Activated CD4-positive, CD25-positive, alpha-beta regulatory T cell treated with anti-CD3 and anti-CD28 coated beads, Interleukin-2, amount 50 U/mL, for 16 hours (primary cell): ENCODE measurements around the gene SDK1.

Experiments
- DNase-seq: peaks from one replicate; pipeline ENCODE4 v3.0.0-alpha.2; 2020; ENCODE audit warnings: low read depth, low spot score

SDK1 gene

DNA sequence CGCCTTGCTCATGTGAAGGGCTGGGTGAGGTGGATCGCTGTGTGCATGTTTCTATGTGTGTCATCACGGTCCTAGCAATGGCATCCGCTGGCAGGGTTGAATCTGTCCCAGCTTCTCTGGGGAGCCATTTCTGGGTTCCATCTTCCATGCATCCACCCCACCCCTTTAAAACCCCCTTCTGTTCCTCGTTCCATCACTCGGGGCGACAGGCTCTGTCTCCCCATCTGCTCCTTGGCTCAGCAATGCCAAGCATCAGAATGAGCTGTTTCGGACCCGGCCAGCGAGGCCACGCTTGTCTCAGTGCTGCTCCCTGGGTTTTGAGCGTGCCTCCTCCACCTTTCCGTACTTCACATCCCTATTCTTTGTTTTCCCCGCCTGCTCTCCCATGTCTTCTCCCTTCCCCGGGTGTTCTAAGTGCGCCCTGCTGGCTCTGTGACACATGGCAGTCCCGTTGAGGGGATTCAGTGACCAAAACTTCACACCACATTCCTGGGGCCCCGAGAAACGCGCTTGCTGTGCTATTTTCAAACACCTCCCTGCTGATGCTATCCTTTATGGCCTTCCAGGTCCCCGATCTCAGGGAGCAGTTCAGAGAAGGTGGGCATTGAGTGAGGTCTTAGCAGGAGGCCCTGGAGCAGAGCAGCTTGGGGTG, 827.0 kb downstream of the SDK1 start:
- DNase-seq: no peak

DNA sequence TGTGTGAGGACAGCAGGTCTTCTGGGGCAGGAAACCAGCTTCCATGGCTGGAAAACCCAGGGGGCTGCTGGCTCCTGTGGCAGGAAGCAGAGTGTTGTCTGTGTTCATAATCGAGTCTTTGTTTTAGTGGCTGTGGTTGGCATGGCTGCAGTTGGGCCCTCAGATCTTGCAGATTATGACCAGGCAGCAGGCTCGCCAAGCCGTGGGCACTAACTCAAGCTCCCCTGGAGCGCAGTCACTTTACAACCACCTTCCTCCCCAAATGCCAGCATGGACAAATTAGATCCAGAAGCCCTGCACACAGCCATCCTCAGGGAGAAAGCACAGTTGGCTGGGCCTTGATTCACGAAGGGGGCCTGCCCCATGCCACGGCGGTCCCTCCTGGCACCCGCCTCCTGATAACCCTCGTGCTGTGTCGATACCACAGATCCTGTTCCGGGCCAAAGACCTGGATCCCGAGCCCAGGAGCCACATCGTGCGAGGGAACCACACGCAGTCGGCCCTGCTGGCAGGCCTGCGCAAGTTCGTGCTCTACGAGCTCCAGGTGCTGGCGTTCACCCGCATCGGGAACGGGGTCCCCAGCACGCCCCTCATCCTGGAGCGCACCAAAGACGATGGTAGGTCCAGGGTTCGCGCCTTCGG, 828.5 kb downstream of the SDK1 start:
- no peak for DNase-seq

DNA sequence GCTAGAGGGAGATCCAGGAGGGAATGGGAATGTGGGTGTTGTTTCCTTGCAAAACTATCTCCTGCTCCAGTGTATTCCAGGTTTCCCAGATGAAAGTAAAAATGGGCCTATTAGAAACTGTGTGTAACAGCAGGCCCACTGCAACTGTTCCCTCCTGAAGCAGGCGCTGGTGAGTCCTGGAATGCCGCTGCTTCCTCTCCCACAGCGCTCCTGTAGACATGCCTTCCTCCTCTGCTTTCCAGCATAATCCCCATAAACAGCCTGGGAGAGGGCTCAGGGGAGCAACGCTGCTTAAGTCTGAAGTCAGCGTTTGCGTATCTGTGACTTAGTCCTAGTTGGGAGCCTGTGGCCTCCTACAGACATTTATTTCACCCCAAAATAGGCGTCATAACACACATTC, 830.0 kb downstream of the SDK1 start:
- no peak for DNase-seq

DNA sequence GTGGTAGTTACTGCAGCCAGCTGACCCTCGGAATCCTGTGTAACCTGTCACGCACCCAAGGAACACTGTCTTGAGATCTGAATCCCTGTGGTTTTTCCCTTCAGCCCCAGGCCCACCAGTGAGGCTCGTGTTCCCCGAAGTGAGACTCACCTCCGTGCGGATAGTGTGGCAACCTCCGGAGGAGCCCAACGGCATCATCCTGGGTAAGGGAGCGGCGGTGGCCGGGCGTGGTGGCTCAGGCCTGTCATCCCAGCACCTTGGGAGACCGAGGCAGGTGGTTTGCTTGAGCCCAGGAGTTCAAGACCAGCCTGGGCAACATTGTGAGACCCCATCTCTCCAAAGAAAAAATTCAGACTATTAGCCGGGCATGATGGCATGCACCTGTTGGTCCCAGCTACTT, 831.2 kb downstream of the SDK1 start:
- DNase-seq: no peak

DNA sequence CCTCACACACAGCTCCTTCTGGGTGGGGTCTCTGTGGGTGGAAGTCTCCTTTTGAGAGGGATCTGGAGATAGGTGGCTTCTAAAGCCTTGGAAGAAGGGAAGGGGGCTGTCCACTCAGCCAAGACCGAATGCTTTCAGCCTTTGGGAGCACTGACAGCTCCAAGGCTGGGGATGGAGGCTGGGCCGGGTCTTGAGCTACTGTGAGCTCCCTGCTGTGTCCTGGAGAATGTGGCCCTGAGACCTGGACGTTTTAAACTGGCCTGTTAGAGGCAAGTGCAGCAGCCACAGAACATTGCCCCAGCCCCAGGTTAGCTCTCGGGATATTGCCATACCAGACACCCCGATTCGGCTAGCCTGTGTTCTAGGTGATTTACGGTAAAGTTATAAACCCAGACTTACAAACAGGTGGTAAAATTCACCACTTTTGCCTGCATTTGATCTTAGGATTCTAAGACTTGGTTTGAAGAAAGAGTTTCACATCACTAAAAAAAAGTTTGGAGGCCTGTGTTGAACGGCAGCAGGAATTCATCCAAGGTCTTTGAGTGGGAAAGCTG, 832.5 kb downstream of the SDK1 start:
- DNase-seq: no peak

DNA sequence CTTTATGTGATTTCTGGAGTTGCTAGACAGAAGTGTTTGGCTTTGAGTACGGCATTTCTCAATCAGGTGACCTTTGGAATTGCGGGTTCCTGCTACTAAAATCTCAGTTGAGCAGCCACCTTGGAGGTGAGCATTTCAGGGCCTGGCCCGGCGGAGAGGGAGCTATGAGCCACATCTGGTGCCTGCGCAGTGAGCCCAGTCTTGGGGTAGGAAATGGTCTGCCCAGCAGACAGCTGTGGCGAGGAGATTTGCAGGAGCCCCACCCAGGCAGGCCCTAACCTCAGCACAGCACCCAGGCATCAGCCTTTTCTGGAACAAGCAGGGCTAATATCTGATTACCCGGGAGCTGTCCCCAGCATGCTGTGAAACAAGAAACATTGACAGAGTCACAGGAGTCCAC, 833.2 kb downstream of the SDK1 start:
- DNase-seq: no peak

DNA sequence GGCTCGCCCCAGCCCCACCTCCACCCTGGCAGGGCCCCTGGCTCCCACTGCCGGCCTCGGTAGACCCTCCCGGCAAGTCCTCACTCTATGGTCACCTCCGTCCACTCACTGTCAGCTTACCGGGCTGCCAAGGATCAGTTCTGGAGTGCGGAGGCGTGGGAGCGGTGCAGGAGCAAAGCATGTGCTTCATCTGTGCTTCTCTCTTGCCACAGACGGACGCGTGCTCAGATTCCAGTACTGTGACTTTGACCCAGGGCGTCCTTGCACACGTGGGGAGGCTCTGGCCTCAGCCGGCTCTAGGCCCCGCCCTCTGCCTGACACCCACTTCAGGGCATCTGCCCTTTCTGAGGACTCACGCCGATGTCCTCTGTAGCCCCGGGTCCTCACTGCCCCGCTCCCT, 833.6 kb downstream of the SDK1 start:
- no peak for DNase-seq

DNA sequence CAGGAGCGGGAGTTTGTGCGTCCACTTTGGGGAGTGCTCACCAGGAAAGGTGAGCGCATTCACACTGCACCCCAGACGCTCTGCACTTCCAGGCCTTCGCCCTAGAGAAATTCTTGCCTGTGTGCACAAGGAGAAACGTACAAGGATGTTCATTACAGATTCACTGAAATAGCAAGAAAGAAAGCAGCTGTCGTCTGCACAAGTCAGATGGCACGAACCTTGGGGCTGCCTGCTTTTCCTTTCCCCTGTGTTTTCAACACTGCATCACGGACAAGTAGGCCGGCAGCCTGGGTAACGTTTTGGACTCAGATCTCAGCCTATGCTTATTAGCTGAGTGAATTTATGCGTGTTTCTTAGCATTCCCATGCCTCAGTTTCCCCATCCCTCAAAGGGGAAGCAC, 834.2 kb downstream of the SDK1 start:
- DNase-seq: no peak

DNA sequence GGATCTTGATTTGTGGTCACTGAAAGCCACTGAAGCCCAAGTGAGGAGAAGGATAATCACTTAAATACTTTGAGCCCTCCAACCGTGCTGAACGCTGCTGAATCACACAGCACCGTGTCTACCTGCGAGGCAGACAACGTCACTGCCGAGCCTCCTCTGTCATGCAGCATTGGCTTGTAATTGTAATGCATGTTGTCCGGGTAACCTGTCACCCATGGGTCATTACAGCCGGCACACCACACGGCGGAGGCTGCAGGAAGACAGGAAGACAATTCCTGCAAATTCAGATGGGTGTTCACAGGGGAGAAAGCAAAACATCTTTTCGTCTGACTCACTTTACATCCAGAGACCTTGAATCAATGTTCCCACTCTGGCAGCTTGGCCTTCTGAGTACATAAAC, 835.0 kb downstream of the SDK1 start:
- no peak for DNase-seq

DNA sequence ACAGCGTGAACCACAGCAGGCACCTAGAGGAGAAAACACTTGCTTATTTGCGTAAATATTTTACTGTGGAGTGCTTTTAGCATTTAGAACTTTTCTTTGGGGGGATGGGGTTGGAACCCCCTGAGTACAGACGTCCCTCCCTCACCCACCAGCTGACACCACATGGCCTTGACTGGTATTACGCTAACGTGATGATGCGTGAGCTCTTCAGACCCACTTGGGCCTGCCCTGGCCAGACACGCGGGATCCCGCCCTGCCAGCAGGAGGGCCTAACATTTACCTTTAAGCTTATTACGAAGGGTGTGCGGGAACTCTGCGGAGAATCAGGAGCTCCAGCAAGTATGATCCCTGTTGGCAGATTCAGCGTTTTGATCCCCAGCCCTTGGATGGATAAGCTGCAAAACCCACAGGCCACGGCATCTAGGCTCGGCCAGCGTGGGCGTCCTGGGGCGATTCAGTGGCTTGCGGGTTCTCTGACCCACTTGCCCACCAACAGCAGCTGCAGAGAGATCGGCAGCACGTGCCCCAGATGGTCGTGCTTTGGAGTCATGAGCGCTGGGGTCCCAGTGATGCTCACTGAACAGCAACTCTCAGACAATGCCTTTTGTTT, 835.6 kb downstream of the SDK1 start:
- DNase-seq: no peak

DNA sequence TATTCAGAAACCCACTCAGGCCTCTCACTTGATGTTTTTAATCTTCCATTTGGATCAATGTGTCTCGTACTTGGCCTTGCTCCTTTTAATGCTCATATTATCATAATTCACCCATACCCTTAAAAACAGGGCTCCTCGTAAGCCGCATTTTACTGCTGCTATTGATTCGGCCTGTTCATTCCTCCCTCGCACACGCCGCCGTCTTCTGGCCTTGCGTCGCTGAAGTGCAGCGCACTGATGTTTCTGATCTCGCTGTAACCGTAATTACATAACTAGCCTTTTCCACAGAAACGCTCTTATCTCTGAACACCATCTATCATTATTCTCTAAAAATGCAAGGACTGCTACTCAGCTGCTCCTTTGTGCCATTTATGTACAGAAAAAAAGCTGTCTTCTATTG, 836.5 kb downstream of the SDK1 start:
- DNase-seq: no peak

DNA sequence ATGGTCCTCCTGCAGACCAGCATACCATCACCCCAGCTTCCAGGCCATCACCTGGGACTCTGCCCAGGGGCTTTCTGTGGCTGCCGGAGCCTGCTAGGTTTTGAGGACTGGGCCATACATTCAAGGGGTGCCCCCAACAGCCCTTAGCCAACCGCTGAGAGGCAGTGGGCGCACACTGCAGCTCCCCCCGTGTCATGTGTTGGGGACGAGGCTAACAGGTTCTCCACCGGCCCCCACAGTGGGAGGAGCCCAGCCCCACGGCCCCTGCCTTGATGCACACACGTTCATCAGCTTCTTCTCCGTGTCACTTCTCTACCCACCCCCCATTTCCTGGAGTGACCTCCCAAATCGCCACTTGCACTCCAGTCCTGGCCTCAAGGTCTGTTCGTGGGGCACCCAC, 837.8 kb downstream of the SDK1 start:
- no peak for DNase-seq

DNA sequence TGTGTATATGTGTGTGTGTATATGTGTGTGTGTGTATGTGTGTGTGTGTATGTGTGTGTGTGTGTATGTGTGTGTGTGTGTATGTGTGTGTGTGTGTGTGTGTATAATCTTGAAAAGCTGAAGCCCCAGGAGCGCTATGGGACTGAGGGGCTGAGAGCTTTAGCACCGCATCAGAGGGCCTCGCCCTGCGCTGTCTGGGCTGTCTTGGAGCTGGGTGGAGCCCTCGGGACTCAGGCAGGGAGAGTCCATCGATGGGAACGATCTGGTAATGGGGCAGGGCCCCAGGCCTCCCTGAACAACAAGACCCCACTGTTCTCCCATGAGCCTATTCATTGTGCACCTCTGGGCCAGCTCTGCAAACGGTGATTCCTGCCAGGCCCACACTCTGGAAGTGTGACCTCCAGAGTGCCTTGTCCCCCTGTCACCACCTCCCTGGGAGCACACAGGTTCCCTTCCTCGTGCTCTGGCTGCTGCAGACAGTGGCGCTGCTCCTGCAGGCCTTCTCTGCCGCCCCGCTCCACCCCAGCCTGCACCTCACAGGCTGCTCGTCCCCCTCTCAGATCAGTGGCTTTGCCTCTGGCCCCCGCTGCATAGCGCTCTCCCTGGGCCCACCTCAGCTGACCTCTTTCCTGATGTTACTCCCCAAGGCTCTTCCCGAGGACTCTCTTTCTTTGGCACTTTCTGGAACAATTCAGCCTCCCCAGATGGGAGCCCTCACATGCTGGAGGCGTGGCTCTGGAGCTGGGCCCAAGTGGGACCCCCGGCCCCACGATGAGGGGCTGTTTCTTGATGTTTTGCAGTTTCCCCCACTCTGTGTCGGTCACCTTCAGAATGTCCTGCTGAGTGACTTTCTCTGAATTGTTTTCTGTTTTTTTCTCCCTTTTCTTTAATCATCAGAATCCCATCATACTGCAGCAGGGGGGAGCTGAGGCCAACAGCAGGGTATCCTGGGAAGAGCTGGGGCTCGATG, 838.9 kb downstream of the SDK1 start:
- DNase-seq: no peak

DNA sequence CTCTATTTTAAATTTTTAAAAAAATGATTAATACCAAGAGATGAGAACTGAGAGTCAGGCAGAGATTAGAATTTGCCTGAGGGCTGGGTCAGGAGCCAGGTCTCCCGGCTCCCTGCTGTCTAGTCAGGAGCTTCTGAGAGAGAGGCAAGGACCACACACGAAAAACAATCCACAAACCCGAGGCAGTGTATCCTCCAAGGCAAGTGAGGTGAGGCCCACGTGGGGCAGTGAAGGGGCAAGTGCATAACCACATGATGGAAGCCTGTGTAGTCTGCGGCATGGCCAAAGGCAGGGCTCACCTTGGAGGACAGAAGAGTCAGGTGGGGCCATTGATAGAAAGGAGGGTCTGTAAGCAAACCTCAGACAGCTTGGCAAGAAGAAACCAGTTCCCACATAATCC, 839.9 kb downstream of the SDK1 start:
- no peak for DNase-seq

DNA sequence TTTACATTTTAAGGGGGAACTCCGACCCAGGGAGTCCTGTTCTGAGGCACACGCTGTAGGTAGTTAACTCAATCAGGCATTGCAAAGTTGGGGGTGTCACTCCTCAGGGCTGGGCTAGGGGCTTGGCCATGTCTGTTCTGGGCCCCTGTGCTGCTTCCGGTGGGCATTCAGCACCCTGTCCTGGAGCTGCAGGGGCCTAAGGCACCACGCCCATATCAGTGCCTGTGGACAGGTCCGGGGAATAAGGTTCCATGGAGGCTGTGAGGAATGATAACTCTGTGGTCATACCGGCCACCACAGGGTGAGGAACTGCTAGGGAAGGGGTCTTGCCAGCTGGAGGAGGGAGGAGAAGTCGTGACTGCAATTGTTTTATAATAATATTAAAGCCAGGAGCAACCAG, 842.0 kb downstream of the SDK1 start:
- DNase-seq: no peak

DNA sequence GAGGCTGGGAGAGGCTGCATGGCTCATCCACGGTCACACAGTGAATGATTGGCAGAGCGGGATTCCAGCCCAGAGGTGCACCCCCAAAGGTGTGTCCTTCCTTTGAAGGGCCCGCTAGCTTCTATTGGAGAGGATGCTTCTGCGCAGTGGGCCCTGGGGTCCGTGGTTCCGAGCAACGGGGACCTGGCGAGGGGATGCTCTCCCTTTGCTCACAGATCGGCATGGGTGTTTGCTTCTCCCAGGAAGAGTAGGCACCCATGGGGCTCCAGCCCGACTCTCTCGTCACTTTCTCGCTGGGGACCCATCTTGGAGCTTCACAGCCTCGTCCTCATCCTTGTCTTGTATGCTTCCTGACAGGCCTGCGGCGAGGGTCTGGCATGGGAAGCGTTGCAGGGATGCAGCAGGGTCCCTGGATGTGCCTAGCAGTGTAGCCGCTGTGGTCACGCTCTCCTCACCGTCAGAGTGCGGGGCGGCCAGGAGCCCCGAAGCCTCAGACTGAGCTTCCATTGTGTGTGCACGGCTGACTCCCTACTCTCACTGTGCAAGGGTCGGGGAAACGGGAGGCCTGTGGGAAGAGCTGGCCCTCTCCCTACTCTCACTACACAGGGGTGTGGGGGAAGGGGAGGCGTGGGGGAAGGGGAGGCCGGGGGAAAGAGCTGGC, 842.6 kb downstream of the SDK1 start:
- DNase-seq: no peak

DNA sequence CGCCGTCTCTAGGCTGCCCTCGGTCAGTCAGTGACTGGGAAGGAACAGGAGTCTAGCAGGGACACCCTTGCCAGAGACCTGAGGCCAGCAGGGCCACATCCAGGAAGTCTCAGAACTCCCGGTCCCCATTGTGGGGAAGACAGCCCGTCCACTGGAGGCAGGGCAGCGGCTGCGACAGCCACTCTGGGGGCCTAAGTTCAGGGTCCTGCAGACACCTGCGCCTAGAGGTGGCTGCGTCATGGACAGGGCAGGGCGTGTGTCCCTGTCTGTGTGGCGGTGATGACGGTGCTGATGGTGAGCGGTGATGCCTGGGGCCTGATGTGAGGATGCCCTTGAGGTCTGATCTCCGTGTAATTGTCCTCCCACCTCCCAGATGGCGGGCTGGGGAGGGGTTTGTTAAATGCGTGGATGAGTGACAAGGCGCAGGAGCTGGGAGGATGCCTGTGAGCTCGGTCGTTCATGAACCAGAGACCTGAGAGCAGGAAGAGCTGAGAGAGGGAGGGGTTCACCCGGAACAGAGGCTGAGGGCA, 843.2 kb downstream of the SDK1 start:
- no peak for DNase-seq

DNA sequence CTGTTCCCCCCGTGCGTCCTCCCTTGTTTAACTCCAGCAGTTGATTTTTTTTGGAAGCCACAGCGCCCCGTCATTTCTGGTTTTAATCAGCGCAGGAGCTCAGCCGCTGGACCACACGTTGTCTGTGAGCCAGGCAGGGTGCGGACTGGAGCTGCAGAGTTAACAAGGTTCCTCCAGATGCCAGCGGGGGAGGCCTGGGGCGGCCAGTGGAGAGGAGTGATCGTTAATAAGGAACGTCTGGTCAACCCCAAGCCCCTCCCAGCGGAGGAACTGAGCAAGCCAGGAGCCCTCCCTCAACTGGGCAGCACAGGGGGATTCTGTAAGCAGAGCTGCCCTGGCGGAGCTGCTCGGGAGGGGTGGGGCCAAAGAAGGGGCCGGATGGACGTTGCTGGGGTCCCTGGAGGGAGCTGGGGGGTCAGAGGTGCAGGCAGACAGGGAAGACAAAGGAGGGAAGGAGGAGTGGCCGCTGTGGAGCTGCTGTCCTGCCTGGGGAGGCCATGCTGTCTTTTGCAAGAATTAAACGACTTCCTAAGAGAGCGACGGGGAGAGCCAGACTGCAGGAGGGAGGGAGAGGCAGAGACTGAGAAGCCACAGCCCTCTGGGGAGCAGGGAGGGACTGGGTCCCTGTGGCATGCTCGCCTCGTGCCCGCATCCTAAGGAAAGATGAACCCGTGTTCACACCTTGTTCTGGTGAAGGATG, 843.9 kb downstream of the SDK1 start:
- DNase-seq: no peak

DNA sequence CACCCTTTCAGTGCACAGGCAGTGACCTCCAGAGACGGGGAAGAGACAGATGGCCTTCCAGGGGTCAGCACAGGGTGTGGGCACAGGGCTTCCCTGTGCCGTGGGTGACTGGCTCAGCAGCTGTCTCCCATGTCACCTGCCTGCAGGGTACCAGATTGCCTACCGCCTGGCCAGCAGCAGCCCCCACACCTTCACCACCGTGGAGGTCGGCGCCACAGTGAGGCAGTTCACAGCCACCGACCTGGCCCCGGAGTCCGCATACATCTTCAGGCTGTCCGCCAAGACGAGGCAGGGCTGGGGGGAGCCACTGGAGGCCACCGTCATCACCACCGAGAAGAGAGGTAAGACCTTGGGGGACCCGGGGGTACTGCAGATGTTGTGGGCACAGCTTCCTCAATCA, 844.5 kb downstream of the SDK1 start:
- DNase-seq: no peak

DNA sequence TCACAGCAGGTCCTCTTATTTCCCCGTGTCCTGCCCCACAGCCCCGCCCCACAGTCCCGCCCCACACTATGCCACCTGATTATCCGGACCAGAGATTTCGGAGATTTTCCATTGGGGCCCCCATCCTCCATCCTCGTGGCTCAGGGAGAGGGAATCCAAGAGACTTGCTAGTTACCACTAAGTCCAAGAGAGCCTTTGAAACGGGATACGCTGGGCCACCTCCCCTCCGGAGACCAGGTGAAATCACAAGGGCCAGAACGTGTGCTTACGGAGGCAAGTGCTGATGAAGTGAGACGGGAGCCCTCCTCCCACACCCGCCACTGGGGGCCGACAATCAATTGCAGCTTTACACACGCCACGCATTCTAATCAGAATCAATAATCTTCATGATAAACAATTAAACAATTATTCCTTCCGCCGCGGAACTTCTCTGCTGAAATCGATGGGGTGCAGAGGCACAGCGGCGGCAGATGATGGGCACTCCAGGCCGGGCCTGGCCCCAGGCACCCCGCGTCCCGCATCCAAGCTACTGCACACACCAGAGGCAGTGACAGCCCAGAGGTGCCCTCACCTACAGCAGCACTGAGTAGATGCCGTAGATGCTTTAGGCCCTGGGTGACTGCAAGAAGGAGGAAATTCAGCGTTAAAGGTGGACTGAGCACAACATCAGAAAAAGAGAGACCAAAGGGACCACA, 847.0 kb downstream of the SDK1 start:
- no peak for DNase-seq
